SK-N-MC (cell line): ENCODE results near the gene LAMC3.

Source experiments
- EZH2 ChIP-seq: fragments of 200-600 bp; sonication (generic); IDR thresholded peaks from one replicate; pipeline ENCODE4 v1.6.1; 2017; ENCODE audit warnings: antibody characterized with exemption
- FOXP2 ChIP-seq: optimal IDR thresholded peaks from 2 replicates; pipeline ENCODE3; 2011; ENCODE audit warnings: mild to moderate bottlenecking, moderate library complexity; ENCODE audit not compliant: insufficient read depth; ENCODE audit errors: extremely low read length, control extremely low read depth
- POLR2AphosphoS5 ChIP-seq: IDR thresholded peaks from 2 replicates; pipeline ENCODE4 v1.6.1; 2012; ENCODE audit warnings: mild to moderate bottlenecking, low read depth, low read length, borderline replicate concordance

DNA sequence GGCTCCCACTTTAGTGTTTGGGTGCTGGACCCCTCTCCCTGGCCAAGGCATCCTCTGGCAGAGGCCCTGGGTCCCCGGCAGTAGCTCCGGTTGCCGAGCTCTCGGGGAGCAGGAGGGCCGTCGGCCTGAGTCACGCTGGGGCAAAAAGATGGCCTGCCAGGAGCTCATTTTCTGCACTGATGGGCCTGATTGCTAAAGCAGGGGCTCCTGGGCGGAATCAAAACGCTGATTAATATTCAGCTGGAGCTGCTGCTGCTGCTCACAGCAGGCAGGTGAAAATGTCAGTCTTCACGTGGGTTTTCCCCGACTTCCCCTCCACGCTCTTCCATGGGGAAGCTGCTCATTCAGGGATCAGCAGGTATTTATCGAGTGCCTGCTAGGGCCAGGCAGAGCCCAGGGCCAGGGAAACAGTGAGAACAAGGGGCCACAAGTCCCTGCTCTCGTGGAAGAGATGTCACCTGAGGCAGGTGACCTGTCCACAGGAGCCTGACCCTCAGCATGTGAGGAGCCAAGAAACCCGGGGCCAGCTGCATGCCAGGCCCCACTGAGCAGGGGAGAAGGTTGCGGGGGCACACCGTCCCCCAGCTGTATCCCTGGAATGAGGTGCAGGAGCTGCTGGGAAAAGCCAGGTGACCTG is 22.1 kb downstream of the LAMC3 start:
- TF ChIP-seq POLR2AphosphoS5 (no peak), EZH2 (no peak), FOXP2 (no peak)
